Neural progenitor cell (in vitro differentiated cells): Measurements from ENCODE around the gene ALK. TPM values are rescaled to one million over a fixed set of nuclear protein-coding genes. Genes with fewer than 3 reads are reported as not detected.

Source experiments
- DNase-seq: peaks from one replicate; pipeline ENCODE4 v3.0.0-alpha.2; 2016; ENCODE audit warnings: low spot score
- H2AFZ ChIP-seq: fragments of 200-600 bp; sonication (generic); replicated peaks from 2 replicates; pipeline ENCODE4 v1.6.1; 2016; ENCODE audit warnings: antibody characterized with exemption
- H3F3A ChIP-seq: fragments of 200-600 bp; sonication (generic); 2 replicates; pipeline ENCODE4 v1.6.1; 2016; ENCODE audit warnings: antibody characterized with exemption, low read depth
- H3K27ac ChIP-seq: fragments of 200-600 bp; sonication (generic); 2 replicates; pipeline ENCODE4 v1.5.1; 2016; ENCODE audit warnings: mild to moderate bottlenecking
- H3K27me3 ChIP-seq: fragments of 200-600 bp; sonication (generic); 2 replicates; pipeline ENCODE4 v1.6.1; 2016; ENCODE audit warnings: mild to moderate bottlenecking, moderate library complexity
- H3K36me3 ChIP-seq: fragments of 200-600 bp; sonication (generic); 2 replicates; pipeline ENCODE4 v1.5.1; 2016
- H3K4me1 ChIP-seq: fragments of 200-600 bp; sonication (generic); 2 replicates; pipeline ENCODE4 v1.6.1; 2016; ENCODE audit warnings: mixed run types
- H3K4me2 ChIP-seq: fragments of 200-600 bp; sonication (generic); 2 replicates; pipeline ENCODE4 v1.6.1; 2016
- H3K4me3 ChIP-seq: fragments of 200-600 bp; sonication (generic); 2 replicates; pipeline ENCODE4 v1.5.1; 2016
- H3K79me2 ChIP-seq: fragments of 200-600 bp; sonication (generic); 2 replicates; pipeline ENCODE4 v1.6.1; 2016; ENCODE audit warnings: low read depth
- H3K9ac ChIP-seq: fragments of 200-600 bp; sonication (generic); 2 replicates; pipeline ENCODE4 v1.6.1; 2016
- H3K9me3 ChIP-seq: fragments of 200-600 bp; sonication (generic); 2 replicates; pipeline ENCODE4 v1.5.1; 2016; ENCODE audit warnings: low read depth
- H4K20me1 ChIP-seq: fragments of 200-600 bp; sonication (generic); 2 replicates; pipeline ENCODE4 v1.6.1; 2016; ENCODE audit warnings: low read depth
- H3K27ac Mint-ChIP-seq: 3 replicates; pipeline ENCODE4 v1.8.0; 2021; ENCODE audit warnings: mixed read lengths
- H3K27me3 Mint-ChIP-seq: 2 replicates; pipeline ENCODE4 v1.8.0; 2022; ENCODE audit warnings: low read depth, mild to moderate bottlenecking, inconsistent platforms, moderate library complexity, mixed read lengths; ENCODE audit not compliant: insufficient read depth
- H3K36me3 Mint-ChIP-seq: 3 replicates; pipeline ENCODE4 v1.8.0; 2021; ENCODE audit warnings: mixed read lengths
- H3K4me1 Mint-ChIP-seq: 3 replicates; pipeline ENCODE4 v1.8.0; 2021; ENCODE audit warnings: mixed read lengths
- H3K4me3 Mint-ChIP-seq: 3 replicates; pipeline ENCODE4 v1.8.0; 2021; ENCODE audit warnings: mild to moderate bottlenecking, moderate library complexity, mixed read lengths
- H3K9me3 Mint-ChIP-seq: 3 replicates; pipeline ENCODE4 v1.8.0; 2020; ENCODE audit warnings: mixed read lengths
- CTCF ChIP-seq: fragments of 200-600 bp; sonication (generic); IDR thresholded peaks from 2 replicates; pipeline ENCODE4 v1.5.1; 2017; ENCODE audit warnings: antibody characterized with exemption, mild to moderate bottlenecking
- EZH2 ChIP-seq: fragments of 200-600 bp; sonication (generic); IDR thresholded peaks from 2 replicates; pipeline ENCODE4 v1.6.1; 2017; ENCODE audit warnings: antibody characterized with exemption, mild to moderate bottlenecking, moderate library complexity
- EZH2phosphoT487 ChIP-seq: fragments of 200-600 bp; sonication (generic); IDR thresholded peaks from 2 replicates; pipeline ENCODE4 v1.6.1; 2017; ENCODE audit warnings: antibody characterized with exemption
- total RNA-seq: library from RNA; depleted of rRNA; stranded (reverse); fragments of >200 nt; gene quantifications from 2 replicates; pipeline ENCODE4 v1.2.3, GENCODE V29; 2015; ENCODE audit warnings: low replicate concordance

Gene ALK
- total RNA-seq, 1 donor from 2014 or later = not detected

GRCh38 chr2:29495068-29495467, 426.3 kb downstream of the ALK start:
- H3K4me3 ChIP-seq = no peak overlapping the region
- H3K27ac ChIP-seq = no peak overlapping the region
- no peak for TF ChIP-seq EZH2
- TF ChIP-seq EZH2phosphoT487 = no peak
- TF ChIP-seq CTCF = no peak
- H2AFZ ChIP-seq = no peak overlapping the region
- no peak overlapping the region for H3K9ac ChIP-seq
- no peaks in the 10 kb centered on the region for H3K36me3 ChIP-seq
- Mint-ChIP-seq H3K9me3 (no peaks in the 10 kb centered on the region), H3K27me3 (no peaks in the 10 kb centered on the region), H3K27ac (no peak overlapping the region), H3K36me3 (no peaks in the 10 kb centered on the region), H3K4me1 (peaks cover 25% of the 10 kb centered on the region), H3K4me3 (no peak overlapping the region)
- H3K79me2 ChIP-seq = no peaks in the 10 kb centered on the region
- H3K27me3 ChIP-seq = no peaks in the 10 kb centered on the region
- no peaks in the 10 kb centered on the region for H4K20me1 ChIP-seq
- H3F3A ChIP-seq = no peaks in the 10 kb centered on the region
- DNase-seq = no peak
- H3K4me2 ChIP-seq = no peak overlapping the region
- no peaks in the 10 kb centered on the region for H3K4me1 ChIP-seq
- no peaks in the 10 kb centered on the region for H3K9me3 ChIP-seq

GRCh38 chr2:29492701-29493100, 428.7 kb downstream of the ALK start:
- no peaks in the 10 kb centered on the region for H3K9me3 Mint-ChIP-seq
- Histone ChIP-seq H3K4me2 (no peak overlapping the region), H3K27ac (no peak overlapping the region), H4K20me1 (no peaks in the 10 kb centered on the region), H3K9ac (no peak overlapping the region), H3K4me1 (no peaks in the 10 kb centered on the region), H3K36me3 (no peaks in the 10 kb centered on the region), H3K4me3 (no peak overlapping the region), H3F3A (no peaks in the 10 kb centered on the region), H3K27me3 (no peaks in the 10 kb centered on the region), H3K9me3 (no peaks in the 10 kb centered on the region), H3K79me2 (no peaks in the 10 kb centered on the region), H2AFZ (no peak overlapping the region)
- no peak for TF ChIP-seq EZH2phosphoT487
- no peak for TF ChIP-seq CTCF
- no peak for TF ChIP-seq EZH2
- peaks cover 2% of the 10 kb centered on the region for H3K27me3 Mint-ChIP-seq
- H3K27ac Mint-ChIP-seq = no peak overlapping the region
- DNase-seq = no peak
- peaks cover 27% of the 10 kb centered on the region for H3K4me1 Mint-ChIP-seq
- H3K4me3 Mint-ChIP-seq = no peak overlapping the region
- no peaks in the 10 kb centered on the region for H3K36me3 Mint-ChIP-seq

GRCh38 chr2:29490045-29490444, 431.3 kb downstream of the ALK start:
- Histone ChIP-seq H3K4me2 (no peak overlapping the region), H3K4me3 (no peak overlapping the region), H3F3A (no peaks in the 10 kb centered on the region), H3K4me1 (no peaks in the 10 kb centered on the region), H3K9ac (no peak overlapping the region), H4K20me1 (no peaks in the 10 kb centered on the region), H3K36me3 (no peaks in the 10 kb centered on the region), H2AFZ (no peak overlapping the region), H3K9me3 (no peaks in the 10 kb centered on the region), H3K79me2 (no peaks in the 10 kb centered on the region), H3K27me3 (no peaks in the 10 kb centered on the region), H3K27ac (no peak overlapping the region)
- Mint-ChIP-seq H3K27ac (no peak overlapping the region), H3K36me3 (no peaks in the 10 kb centered on the region), H3K4me3 (no peak overlapping the region), H3K9me3 (no peaks in the 10 kb centered on the region), H3K4me1 (peaks cover 6% of the 10 kb centered on the region), H3K27me3 (peaks cover 2% of the 10 kb centered on the region)
- no peak for TF ChIP-seq EZH2
- no peak for TF ChIP-seq EZH2phosphoT487
- no peak for TF ChIP-seq CTCF
- DNase-seq = no peak

GRCh38 chr2:29489568-29489967, 431.8 kb downstream of the ALK start:
- H3K4me2 ChIP-seq = no peak overlapping the region
- no peak overlapping the region for H2AFZ ChIP-seq
- H3K27me3 ChIP-seq = no peaks in the 10 kb centered on the region
- TF ChIP-seq EZH2 (no peak), EZH2phosphoT487 (no peak)
- H3K36me3 Mint-ChIP-seq = no peaks in the 10 kb centered on the region
- H3K4me1 ChIP-seq = no peaks in the 10 kb centered on the region
- peaks cover 4% of the 10 kb centered on the region for H3K4me1 Mint-ChIP-seq
- no peak overlapping the region for H3K27ac Mint-ChIP-seq
- peaks cover 2% of the 10 kb centered on the region for H3K27me3 Mint-ChIP-seq
- no peak overlapping the region for H3K4me3 ChIP-seq
- H3K27ac ChIP-seq = no peak overlapping the region
- no peak for DNase-seq
- H3K9me3 Mint-ChIP-seq = no peaks in the 10 kb centered on the region
- no peaks in the 10 kb centered on the region for H4K20me1 ChIP-seq
- H3K9ac ChIP-seq = no peak overlapping the region
- no peaks in the 10 kb centered on the region for H3K9me3 ChIP-seq
- H3K4me3 Mint-ChIP-seq = no peak overlapping the region
- H3K36me3 ChIP-seq = no peaks in the 10 kb centered on the region
- H3F3A ChIP-seq = no peaks in the 10 kb centered on the region
- H3K79me2 ChIP-seq = no peaks in the 10 kb centered on the region
